Uterus (tissue), 4 donors: Measurements from ENCODE around the gene PCP4. TPM values are rescaled to one million over a fixed set of nuclear protein-coding genes. Genes with fewer than 3 reads are reported as not detected.
"Not testable (repeated sequence)": the region's sequence is repeated elsewhere in the genome, so short reads cannot be mapped to it uniquely, and the experiment has no call there.

Source experiments
- DNase-seq, 2 donors: peaks; one replicate each; pipeline ENCODE4 v3.0.0-alpha.2; 2019 to 2020
- H3K27ac ChIP-seq, 2 donors: fragments of 200-600 bp; sonication (generic); 1 replicate in 1 of 2; 2 replicates in 1 of 2; pipeline ENCODE4 v1.5.1; 2016 to 2018
- H3K27me3 ChIP-seq, 2 donors: fragments of 200-600 bp; sonication (generic); one replicate each; pipeline ENCODE4 v1.5.1; 2018 to 2019; ENCODE audit warnings: control low read depth in 1 of 2
- H3K36me3 ChIP-seq, 2 donors: fragments of 200-600 bp; sonication (generic); one replicate each; pipeline ENCODE4 v1.5.1; 2019; ENCODE audit warnings: control low read depth in 1 of 2
- H3K4me1 ChIP-seq, 2 donors: fragments of 200-600 bp; sonication (generic); one replicate each; pipeline ENCODE4 v1.5.1; 2018 to 2019; ENCODE audit warnings: control low read depth in 1 of 2
- H3K4me3 ChIP-seq, 2 donors: fragments of 200-600 bp; sonication (generic); 1 replicate in 1 of 2; 2 replicates in 1 of 2; pipeline ENCODE4 v1.5.1; 2018 to 2019; ENCODE audit warnings: mild to moderate bottlenecking in 1 of 2
- H3K9me3 ChIP-seq, 2 donors: fragments of 200-600 bp; sonication (generic); one replicate each; pipeline ENCODE4 v1.5.1; 2019; ENCODE audit warnings: control low read depth in 1 of 2
- CTCF ChIP-seq, 4 experiments: fragments of 200-600 bp in 2 of 4; fragments of 450-650 bp in 2 of 4; sonication (generic) in 2 of 4; IDR thresholded peaks; one replicate each; pipeline ENCODE4 v1.5.1; 2016 to 2019; ENCODE audit warnings: antibody characterized with exemption in 4 of 4, mild to moderate bottlenecking in 2 of 4, moderate library complexity in 1 of 4
- POLR2A ChIP-seq, 2 donors: fragments of 450-650 bp; IDR thresholded peaks; one replicate each; pipeline ENCODE4 v1.6.1; 2016; ENCODE audit warnings: antibody characterized with exemption in 2 of 2, mild to moderate bottlenecking in 1 of 2, moderate library complexity in 1 of 2
- intact Hi-C: fragments of 100-400 bp; cut with DNase I; formaldehyde crosslinking; loops from one replicate; pipeline ENCODE4 v1.15.1; 2023; ENCODE audit warnings: low total_unique reads
- total RNA-seq, 4 donors: library from RNA; depleted of rRNA in 3 of 4; stranded (reverse); fragments of >200 nt in 3 of 4; gene quantifications; one replicate each; pipeline versions ENCODE4 v1.1.0 to v1.2.4, GENCODE V29; 2014 to 2023
- donor health status: DM: yes; HTN: yes; CAD: no.

Gene PCP4
- total RNA-seq, 4 donors from 2014 or later, result 5.3 to 35.9 (median 20.3) TPM

- Histone ChIP-seq H3K4me3 (no peak overlapping the region), H3K27me3 (no peaks in the 10 kb centered on the region), H3K27ac (no peak overlapping the region), H3K4me1 (no peaks in the 10 kb centered on the region), H3K36me3 (no peaks in the 10 kb centered on the region), H3K9me3 (no peaks in the 10 kb centered on the region)
- TF ChIP-seq CTCF (IDR thresholded peaks at IDR 0.05) (no peak), POLR2A (IDR thresholded peaks at IDR 0.05) (no peak)
- intact Hi-C loops, result no loop called here
- no peak for DNase-seq
Observed at GRCh38 chr21:39888848-39889247, 21.6 kb downstream of the PCP4 start.

- Histone ChIP-seq H3K4me1 (no peaks in the 10 kb centered on the region), H3K36me3 (no peaks in the 10 kb centered on the region), H3K27me3 (no peaks in the 10 kb centered on the region), H3K9me3 (no peaks in the 10 kb centered on the region), H3K27ac (no peak overlapping the region), H3K4me3 (no peak overlapping the region)
- intact Hi-C loops, result no loop called here
- no peak for TF ChIP-seq POLR2A (IDR thresholded peaks at IDR 0.05)
- no peak for TF ChIP-seq CTCF (IDR thresholded peaks at IDR 0.05)
- no peak for DNase-seq
Observed at GRCh38 chr21:39891111-39891510, 23.9 kb downstream of the PCP4 start.

- intact Hi-C loops, H3K4me1 ChIP-seq, DNase-seq, H3K9me3 ChIP-seq, H3K4me3 ChIP-seq, H3K27me3 ChIP-seq, H3K27ac ChIP-seq, H3K36me3 ChIP-seq: not testable (repeated sequence)
Observed at GRCh38 chr21:39891863-39892262, 24.6 kb downstream of the PCP4 start.

GRCh38 chr21:39900491-39900890, 33.3 kb downstream of the PCP4 start:
- Histone ChIP-seq H3K36me3 (no peaks in the 10 kb centered on the region), H3K9me3 (no peaks in the 10 kb centered on the region), H3K4me1 (no peaks in the 10 kb centered on the region), H3K4me3 (no peak overlapping the region), H3K27me3 (no peaks in the 10 kb centered on the region), H3K27ac (no peak overlapping the region)
- DNase-seq, result no peak
- TF ChIP-seq POLR2A (IDR thresholded peaks at IDR 0.05) (no peak), CTCF (IDR thresholded peaks at IDR 0.05) (no peak)
- intact Hi-C loops, result no loop called here

GRCh38 chr21:39900911-39901310, 33.7 kb downstream of the PCP4 start:
- no peak for TF ChIP-seq CTCF (IDR thresholded peaks at IDR 0.05)
- TF ChIP-seq POLR2A (IDR thresholded peaks at IDR 0.05), result no peak
- H3K27me3 ChIP-seq, result no peaks in the 10 kb centered on the region
- DNase-seq, result no peak
- intact Hi-C loops, result no loop called here
- no peak overlapping the region for H3K27ac ChIP-seq
- H3K4me1 ChIP-seq, result no peaks in the 10 kb centered on the region
- H3K4me3 ChIP-seq, result no peak overlapping the region
- H3K36me3 ChIP-seq, result no peaks in the 10 kb centered on the region
- no peaks in the 10 kb centered on the region for H3K9me3 ChIP-seq

GRCh38 chr21:39902986-39903385, 35.7 kb downstream of the PCP4 start:
- intact Hi-C loops, result no loop called here
- no peaks in the 10 kb centered on the region for H3K27me3 ChIP-seq
- H3K36me3 ChIP-seq, result no peaks in the 10 kb centered on the region

More at GRCh38 chr21:39902986-39903385, 35.7 kb downstream of the PCP4 start:
- no peaks in the 10 kb centered on the region for H3K9me3 ChIP-seq
- H3K27ac ChIP-seq, result peak overlapping the region; percentile 7 to 43
- TF ChIP-seq POLR2A (IDR thresholded peaks at IDR 0.05) (no peak), CTCF (IDR thresholded peaks at IDR 0.05) (no peak)
- H3K4me3 ChIP-seq, result no peak overlapping the region
- DNase-seq, result no peak
- no peaks in the 10 kb centered on the region for H3K4me1 ChIP-seq
